CD4-positive, alpha-beta T cell treated with Interleukin-21 for 1 hour (primary cell): ENCODE results near the gene LAPTM5.

Experiments used
- DNase-seq: peaks from one replicate; pipeline ENCODE4 v3.0.0-alpha.2; 2020

The LAPTM5 gene

DNA sequence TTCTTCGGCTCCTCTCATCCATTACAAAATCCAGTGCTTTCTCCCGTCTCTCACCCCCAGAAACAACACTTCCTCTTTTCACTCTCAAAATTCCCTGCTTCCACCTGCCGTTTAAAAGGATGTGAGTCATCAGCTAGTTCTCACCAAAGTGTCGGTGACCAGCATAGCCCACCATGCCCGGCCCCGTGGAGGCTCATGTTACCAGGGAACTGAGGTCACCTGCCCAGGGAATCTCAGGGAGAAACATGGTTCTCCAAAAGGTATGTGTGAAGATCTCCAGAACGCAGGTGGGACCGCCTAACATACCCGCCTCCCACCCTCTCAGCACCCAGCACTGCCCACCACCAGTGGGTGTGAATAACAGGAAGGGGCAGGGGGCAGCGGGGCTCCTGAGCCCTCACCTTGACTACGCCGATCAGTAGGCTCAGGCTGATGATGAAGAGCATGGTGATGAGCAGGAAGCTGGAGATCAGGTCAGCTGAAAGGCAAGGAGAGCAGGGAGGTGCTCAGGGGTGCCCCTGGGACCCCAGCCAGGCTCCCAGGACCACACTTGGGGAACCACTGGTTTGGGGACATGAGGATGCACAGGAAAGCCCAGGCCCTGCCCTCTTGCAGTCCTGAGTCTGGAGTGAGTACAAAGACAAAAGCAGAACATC lies 16.2 kb downstream of the LAPTM5 start:
- DNase-seq = no peak

DNA sequence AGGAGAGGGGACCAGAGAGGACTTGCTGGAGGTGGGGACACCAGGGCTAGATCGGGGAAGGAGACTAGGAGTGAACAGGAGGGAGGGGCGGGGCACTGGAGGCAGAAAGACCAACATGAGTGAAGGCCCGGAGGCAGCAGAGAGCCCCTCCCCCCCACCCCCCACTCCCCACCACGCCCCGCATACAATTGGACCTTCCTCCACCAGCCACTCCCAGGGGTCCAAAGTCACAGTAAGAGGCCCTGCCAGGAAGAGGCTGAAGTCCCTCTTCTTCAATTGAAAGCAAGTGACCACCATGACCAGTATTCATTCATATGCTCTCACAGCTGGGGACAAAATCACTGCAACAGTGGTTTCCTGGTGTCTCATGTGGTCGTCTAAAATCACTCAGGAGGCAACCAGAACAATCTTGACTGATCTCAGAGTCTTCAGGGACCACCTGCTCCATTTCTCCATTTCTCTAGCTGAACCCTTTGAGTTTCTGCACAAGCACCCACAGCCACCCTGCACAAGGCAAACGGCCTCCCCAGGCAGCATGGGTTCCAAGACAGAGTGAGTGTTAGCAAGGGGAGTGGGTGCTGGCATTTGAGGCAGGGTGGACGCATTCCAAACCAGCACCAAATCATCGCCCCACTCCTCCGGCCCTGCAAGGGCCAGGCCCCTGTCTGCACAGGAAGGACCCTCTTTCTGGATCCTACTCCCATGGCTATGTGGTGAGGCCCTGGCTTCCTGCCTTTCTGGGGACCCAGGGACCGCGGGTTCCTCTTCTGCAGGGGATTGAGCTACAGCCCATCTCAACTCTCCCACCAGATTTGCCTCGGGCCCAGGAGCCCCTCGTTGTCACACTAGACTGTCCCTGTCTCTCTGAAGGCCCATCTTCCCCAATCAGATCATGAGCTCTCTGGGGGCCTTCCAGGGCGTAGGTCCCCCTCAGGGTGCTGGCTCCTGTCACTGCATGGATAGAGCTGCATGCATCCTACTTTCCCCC lies 17.0 kb downstream of the LAPTM5 start:
- no peak for DNase-seq

DNA sequence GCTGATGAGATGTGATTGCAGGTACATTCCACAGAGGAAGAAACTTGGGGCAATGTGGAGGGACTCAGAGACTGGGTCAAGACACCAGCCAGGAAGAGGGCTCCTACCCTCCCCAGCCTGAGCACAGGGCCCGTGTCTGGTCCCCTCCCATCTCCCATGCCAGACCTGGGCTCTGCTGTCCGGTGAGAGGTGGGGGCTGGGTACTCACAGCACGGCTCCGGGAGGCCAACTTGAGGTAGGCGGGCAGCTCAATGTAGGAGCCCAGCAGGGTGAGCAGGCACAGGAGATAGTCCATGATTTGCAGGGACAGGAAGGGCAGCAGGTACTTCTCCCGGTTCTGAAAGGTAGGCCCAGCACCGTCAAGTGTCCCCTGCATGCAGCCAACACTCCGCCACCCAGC lies 18.0 kb downstream of the LAPTM5 start:
- no peak for DNase-seq

DNA sequence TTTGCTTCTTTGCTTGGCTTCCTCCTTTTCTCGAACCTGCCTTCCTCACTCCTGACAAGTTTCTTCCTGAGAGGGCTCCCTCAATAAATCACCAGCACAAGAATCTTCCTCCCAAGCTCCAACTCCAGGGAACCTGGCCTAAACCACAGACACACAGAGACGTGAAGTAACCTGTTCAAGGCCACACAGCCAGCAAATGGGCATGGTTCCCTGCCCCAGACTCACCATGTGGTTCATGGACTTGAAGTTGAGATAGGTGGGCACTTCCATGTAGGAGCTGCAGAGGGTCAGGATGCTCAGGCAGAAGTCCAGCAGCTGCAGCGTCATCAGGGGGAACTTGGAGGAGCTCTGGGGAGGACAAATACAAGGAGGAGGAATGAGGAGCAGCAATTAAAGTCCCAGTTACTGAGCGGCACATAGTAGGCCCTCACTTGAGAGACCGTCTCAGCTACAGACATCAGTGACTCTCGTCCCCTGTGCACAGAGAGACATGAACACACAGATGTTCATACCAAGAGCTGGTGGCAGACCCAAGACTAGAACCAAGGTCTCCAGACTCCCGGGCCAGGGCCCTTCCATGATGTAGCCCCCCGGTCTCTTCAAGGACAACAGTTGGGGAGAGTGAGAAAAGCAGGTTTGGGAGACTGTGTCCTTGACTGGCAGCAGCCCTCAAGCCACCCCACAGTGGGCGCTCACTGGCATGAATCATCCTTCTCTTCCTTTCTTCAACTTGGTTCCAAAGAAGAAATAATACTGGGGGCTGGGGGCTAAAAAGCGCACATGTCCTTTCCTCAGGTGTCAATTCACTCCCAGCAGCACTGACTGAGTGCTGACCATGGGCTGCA lies 18.6 kb downstream of the LAPTM5 start:
- no peak for DNase-seq

DNA sequence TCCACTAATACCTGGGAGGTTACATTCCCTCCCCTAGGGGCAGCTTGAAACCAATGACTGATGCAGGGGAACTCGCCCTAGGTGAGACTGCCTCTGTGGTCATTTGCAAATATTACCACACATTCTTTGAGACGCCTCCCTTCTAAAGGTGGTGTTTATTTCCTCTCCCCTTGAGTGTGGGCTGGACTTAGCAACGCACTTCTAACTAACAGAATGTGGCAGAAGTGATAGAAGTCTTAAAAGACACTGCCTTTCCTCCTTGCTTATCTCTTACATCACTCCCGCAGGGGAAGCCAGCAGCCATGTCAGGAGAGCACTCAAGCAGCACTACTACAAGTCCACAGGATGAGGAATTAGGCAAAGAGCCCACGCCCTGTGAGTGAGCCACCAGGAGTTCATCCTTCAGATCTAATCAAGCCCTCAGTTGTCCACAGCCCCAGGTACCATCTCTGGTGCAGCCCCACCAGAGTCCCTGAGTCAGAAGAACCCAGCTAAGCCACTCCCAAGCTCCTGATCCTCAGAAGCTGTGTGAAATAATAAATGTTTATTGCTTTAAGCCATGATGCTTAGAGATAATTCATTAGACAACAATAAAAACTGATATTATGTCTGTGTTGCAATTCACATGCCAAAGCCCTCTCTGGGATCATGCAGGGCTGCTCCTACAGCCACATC lies 19.4 kb downstream of the LAPTM5 start:
- DNase-seq = no peak

DNA sequence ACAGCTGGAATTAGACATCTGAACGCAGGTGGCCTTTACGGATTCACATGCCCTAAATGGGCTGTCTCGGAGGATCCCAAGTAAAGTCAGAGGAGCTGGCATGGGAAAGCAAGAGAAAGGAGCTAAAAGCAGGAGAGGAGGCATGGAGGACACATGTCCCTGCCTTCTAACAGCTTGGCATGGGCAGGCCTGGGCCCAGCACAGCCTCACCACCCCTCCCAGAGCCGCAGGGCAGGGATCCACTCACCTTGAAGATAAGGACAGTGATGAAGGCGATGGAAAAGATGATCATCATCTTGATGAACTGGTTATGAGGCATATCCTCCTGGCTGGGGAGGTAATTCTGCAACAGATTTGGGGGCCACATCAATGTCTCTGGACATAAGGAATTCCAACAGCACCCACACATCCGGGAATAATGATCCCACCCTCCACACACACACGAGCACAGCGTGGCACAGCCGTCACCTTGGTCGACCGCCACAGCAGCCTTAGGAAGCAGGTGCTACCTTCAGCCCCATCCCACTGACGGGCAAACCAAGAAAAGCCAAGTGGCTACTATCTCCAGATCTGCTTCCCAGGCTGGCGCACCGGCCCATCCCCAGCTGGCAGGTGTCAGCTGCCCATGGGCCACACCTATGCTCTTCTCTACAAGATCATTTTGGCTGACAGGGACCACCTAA lies 20.1 kb downstream of the LAPTM5 start:
- DNase-seq = no peak

DNA sequence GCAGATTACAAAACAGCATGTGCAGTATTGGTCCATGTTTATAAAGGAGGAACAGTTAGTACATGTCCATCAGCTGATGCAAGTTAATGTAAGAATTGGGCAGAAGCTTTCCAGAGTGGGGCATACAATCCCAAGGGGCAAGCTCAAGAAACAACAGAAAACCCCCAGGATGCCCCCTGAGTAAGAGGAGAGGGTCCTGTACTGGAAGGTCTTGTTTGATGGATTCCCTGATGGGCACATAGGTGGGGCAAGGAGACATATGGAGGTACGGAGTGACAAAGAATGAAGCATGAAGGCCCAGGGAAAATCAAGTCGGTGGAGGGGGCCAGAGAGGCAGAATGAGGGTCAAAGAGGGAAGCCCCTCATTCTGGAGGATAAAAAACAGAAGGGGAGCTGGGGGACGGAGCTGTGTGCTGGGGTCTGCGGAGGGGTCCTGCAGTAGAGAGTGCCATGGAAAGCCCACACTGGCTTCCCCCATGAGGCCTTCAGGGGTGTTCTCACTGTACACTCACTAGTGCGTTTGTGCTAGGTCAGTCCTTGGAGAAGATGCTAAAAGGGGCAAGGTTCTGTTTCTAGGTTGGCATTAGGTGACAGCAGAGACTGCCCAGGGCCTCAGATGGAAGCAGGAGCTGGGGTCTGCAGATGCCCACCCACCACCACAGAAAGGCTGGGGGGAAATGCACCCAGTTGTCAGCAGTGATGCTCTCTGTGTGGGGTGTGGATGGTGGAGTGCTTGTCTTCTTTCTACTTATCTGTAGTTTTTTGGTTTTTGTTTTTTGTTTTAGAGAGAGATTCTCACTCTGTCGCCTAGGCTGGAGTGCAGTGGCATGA lies 21.7 kb downstream of the LAPTM5 start:
- DNase-seq = no peak

DNA sequence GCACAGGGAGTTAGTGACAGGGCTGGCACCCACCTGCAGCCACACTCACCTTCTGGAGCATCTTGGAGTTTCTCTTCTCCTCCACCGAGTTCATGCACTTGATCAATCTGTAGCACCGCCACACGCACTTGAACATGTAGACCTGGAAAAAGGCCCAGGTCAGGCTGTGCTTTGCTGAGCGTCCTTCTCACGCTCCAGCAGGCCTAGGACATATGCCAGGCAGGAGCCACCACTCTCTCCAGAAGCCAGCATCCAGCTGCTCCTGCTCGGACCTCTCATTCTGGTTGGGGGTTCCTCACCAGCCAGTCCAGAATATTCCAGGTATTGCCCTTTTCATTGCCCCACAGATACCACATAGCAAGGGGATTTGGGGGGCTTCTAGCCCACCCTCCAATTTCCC lies 22.4 kb downstream of the LAPTM5 start:
- no peak for DNase-seq

DNA sequence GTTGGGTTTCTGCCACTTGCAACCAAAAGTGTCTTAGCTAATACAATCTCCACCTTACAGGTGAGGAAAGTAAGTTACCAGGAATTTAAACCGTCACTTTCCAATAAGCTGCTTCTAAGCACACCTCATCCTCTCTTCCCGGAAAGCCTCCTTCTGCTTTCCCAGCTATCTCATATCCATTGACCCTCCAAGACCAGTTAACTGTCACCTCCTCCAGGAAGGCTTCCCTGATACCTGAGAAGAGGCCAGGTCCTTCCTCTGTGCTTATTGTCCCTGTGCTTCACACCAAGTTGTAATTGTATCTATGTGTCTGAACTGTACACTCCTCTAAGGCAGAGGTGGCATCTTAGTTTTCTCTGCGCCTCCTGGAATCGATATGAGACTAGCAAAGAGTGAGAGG lies 23.0 kb downstream of the LAPTM5 start:
- no peak for DNase-seq

DNA sequence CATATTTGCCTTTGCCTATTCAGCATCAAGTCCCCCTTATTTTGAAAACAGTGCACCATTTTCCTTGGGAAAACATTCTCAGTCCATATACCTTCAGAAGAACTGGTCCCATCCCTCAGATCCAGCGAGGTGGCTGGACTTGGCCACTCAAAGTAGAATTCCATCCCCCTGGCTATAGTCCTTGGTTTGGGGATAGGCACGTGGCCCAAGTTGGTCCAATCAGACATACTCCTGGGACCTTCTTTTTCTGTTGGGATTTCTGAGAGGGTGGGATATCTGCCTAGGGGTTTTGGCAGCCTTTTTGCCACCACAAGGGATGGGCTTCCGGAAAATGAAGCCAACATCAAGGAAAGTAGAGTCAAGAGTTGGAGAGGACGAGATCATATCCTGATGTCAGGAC lies 23.5 kb downstream of the LAPTM5 start:
- DNase-seq = no peak

DNA sequence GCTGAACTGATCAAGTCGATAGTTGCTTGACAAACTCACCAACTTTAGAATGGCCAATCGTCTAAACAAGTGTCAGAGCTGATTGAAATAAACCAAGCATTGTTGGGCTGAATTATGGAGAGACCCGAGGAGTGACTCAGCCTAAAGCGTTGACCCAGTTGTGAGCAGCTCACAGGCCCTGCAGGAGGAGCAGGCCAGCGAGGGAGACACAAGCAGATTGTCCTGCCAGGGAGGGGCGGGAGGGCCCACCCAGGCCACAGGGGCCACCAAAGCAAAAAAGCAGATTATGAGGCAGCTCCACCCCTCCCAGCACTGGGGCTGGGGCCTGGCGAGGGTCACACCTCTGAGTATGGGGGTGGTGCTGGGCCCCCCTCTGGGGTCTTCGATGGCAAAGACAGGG lies 24.1 kb downstream of the LAPTM5 start:
- no peak for DNase-seq

DNA sequence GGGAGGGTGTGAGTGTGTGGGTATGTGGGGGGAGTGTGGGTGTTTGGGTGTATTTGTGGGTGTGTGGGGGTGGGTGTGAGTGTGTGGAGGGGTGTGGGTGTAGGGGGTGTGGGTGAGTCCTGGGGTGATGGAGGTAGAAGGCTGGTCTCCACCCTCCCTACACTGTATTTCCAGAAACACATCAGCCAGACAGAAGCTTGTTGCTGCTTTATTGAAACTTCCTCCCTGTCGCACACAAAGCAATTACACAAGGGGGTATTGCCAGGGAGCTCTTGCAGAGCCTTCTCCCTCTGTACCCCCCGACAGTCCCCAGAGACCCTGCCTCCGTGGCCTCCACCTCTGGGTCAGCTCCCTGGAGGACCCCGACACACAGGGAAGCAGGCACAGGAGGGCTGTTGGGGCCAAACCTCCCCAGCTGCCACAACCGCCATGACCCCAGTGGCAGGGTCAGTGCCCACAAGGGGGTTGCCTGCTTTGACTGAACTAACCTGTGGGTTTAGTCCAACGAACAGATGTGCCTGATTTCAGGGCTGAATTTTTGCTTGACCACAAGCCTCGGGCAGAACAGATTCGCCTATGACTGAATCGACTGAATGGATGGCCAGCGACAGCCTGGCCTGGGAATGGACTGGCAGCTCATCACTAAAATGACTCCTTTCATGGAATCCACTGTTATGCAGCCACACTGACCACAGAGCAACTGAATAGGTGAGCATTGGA lies 25.1 kb downstream of the LAPTM5 start:
- no peak for DNase-seq

DNA sequence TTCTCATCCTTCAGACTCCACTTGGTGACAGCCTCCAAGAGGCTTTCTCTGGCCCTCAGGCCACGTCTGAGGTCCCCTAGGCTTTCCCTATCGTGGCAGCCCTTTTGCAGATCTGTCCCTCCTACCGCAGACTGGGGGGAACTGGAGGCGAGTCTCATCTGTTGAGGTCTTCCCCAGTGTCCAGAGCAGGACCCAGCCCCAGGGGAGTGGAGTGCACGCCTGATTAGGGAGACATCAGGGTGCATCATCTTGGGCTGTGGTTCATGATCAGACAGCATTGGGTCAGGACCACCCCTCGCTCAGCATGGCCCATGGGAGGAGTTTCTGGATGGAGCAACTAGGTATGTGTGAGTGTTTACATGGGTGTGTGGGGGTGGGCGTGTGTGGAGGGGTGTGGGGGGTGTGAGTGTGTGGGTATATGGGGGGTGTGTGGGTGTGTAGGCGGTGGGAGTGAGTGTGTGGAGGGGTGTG lies 25.7 kb downstream of the LAPTM5 start:
- no peak for DNase-seq

DNA sequence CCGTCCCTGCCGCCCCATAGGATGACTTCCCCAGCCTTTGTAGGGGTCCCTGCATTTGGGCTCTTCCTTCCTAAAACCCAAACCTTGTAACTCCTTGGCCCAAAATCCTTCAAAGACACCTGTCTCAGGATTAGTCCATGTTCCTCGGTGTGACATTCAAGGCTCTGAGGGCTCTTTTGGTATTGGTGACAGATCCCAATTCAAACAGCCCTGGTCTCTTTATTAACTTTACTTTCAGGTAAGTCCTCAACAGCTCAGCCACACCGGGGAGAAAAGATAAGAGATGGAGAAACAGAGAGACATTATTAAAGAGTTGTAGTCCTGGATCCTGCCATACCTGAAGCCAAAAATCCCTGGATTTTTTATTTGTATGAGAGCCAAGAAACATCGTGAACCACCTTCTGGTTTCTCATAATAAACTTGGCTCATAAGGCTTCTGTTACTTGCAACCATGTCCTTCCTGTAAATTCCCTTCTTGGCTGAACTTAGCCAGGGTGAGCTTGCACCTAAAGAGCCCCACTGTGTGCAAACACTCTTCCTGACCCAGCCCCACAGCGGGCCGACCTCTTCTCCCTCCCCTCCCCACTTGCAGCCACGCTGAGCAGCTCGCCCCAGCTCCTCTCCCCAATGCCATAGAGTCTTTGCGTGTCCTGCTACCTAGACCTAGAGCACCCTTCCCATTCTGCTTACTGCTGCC lies 26.3 kb downstream of the LAPTM5 start:
- no peak for DNase-seq

DNA sequence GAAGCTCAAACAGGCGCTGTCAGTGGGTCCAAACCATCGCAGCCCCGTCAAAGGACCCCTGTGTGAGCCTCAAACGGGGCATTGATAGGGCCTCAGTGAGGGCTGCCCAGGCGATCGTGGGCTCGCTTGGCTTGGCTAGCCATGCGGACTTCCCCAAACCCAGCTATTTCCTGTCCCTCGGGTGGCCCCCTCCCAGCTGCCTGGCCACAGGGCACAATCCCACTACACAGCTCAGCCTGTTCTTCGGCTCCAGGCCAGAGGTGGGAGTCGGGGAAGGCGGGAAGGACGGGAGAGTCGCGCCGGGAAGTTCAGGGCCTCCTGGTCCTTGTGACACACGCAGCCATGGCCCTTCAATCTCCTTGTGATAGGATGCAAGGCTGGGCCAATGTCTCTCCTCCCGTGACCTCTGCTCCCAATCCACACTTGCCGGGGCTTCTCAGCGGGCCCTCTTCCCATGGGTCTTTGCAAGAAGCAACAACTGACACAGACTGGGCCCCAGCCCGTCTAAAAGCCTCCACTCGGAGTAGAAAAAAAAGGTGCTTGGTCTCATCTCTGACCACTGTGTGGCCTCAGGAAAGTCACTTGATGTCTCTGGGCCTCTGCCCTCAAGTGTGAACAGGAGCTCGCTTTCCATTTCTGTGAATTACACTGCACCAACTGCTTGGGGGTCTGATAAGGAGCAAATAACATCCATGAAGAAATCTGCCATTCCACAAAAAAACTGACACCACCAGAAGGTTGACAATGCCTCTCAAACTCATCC lies 27.0 kb downstream of the LAPTM5 start:
- DNase-seq = no peak

DNA sequence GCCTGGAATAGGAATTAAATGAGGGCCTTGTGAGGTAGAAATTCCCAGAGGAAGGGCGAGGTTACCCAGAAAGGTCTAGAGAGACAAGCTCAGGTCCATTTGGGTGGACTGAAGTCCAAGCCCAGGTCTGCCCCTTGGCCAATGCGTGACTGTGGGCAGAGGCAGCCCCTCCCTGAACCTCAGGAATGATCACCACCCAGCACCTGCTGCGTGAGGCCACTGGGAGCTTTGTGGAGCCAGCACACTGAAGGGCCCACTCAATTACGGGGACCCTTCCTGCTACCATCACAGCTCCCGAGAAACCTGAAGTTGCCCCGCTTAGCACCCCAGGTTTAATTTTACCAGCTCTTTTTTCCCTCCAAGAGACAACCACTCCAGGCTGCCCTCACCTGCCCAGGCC lies 27.7 kb downstream of the LAPTM5 start:
- DNase-seq = no peak

DNA sequence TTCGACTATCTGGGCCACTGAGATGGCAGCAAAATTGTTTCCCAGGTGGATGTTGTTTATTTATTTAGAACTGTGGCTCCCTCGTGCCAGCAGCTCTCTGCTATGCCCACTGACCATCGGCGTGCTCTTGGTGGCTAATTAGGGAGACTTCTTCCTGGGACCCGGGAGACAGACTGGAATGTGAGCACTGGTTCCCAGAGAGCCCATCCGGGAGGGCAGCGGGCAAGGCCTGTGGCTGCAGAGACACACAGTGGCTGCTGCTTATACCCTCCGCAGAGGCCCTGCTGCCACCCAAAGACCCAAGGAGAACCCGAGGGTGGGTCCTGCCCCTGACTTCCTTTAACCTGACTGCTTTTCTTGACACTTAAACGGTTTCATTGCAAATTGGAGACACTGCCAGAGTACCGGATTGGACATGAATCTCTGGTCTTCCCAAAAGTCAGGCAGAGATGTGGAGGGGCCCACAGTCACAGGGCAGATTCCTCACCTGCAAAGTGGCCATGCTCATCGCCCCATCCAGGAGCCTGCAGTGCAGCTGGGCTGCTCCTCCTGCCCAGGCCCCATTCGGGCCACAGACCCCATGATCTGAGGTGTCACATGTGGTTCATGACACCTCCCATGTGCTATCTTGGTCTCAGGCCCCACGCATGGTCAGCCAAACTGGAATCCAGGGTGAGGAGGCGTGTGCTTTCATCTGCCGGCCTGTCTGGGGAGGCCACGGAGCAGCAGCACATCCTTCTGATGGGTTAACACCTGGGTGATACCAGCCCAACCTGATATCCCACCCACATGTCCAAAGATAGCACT lies 28.5 kb downstream of the LAPTM5 start:
- no peak for DNase-seq

DNA sequence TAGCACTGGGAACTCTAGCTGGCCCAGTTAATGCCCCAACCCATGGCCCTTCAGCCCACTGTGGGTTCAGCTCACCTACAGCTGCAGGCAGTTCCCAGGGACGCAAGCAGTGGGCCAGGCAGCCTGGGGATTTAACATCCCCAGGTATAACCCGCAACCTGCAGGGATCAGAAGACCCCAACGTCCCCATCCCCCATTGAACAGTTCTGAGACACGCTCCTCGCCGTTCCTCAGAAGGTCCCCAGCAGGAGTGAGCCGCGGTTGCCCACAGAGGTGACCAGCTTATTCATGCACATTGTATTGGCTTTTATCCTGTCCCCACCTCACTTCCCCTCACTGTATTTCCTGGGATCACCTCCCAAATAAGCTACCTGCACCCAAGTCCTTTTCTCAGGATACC lies 29.2 kb downstream of the LAPTM5 start:
- DNase-seq = no peak
